WERI-Rb-1 (cell line): ENCODE measurements around the gene FOXP4.

Experiments used
- DNase-seq: peaks from one replicate; pipeline ENCODE4 v3.0.0-alpha.2; 2020
- H3K27ac ChIP-seq: fragments of 250-450 bp; sonication (Bioruptor Pico); 2 replicates; pipeline ENCODE4 v1.5.1; 2020; ENCODE audit warnings: mild to moderate bottlenecking, moderate library complexity
- H3K27me3 ChIP-seq: fragments of 250-450 bp; sonication (Bioruptor Pico); 2 replicates; pipeline ENCODE4 v1.5.1; 2021; ENCODE audit warnings: mild to moderate bottlenecking, low read depth, moderate library complexity; ENCODE audit not compliant: insufficient read depth, severe bottlenecking
- H3K36me3 ChIP-seq: fragments of 250-450 bp; sonication (Bioruptor Pico); 2 replicates; pipeline ENCODE4 v1.5.1; 2020; ENCODE audit warnings: mild to moderate bottlenecking, moderate library complexity
- H3K4me3 ChIP-seq: 2 replicates; pipeline ENCODE4 v1.5.1; 2011; ENCODE audit warnings: low read depth, mild to moderate bottlenecking, control low read depth, low read length
- H3K9me3 ChIP-seq: fragments of 250-450 bp; sonication (Bioruptor Pico); 2 replicates; pipeline ENCODE4 v1.5.1; 2021; ENCODE audit warnings: mild to moderate bottlenecking, moderate library complexity; ENCODE audit not compliant: severe bottlenecking
- CTCF ChIP-seq: IDR thresholded peaks from 2 replicates; pipeline ENCODE4 v1.5.1; 2011; ENCODE audit warnings: low read depth, mild to moderate bottlenecking, control low read depth, inconsistent platforms, low read length

The FOXP4 gene

GRCh38 chr6:41599852-41600445 lies 53.8 kb downstream of the FOXP4 start:
- H3K9me3 ChIP-seq: no peaks in the 10 kb centered on the region
- no peak overlapping the region for H3K27ac ChIP-seq
- TF ChIP-seq CTCF: no peak
- peaks cover 33% of the 10 kb centered on the region for H3K36me3 ChIP-seq
- no peak overlapping the region for H3K4me3 ChIP-seq
- no peaks in the 10 kb centered on the region for H3K27me3 ChIP-seq
- no peak for DNase-seq

- Histone ChIP-seq H3K27ac (no peak overlapping the region), H3K9me3 (no peaks in the 10 kb centered on the region), H3K4me3 (no peak overlapping the region), H3K36me3 (peaks cover 28% of the 10 kb centered on the region), H3K27me3 (no peaks in the 10 kb centered on the region)
- no peak for TF ChIP-seq CTCF
- DNase-seq: no peak
These were observed 54.5 kb downstream of the FOXP4 start for GRCh38 chr6:41600499-41601247.

- no peak for TF ChIP-seq CTCF
- no peaks in the 10 kb centered on the region for H3K27me3 ChIP-seq
- no peak for DNase-seq
These were observed 55.0 kb downstream of the FOXP4 start for GRCh38 chr6:41601248-41601549.

GRCh38 chr6:41602422-41602743 lies 56.2 kb downstream of the FOXP4 start:
- Histone ChIP-seq H3K4me3 (no peak overlapping the region), H3K27ac (peak overlapping the region; percentile 43), H3K36me3 (peaks cover 13% of the 10 kb centered on the region), H3K27me3 (no peaks in the 10 kb centered on the region), H3K9me3 (no peaks in the 10 kb centered on the region)
- DNase-seq: no peak
- TF ChIP-seq CTCF: no peak

More at GRCh38 chr6:41601248-41601549, 55.0 kb downstream of the FOXP4 start:
- Histone ChIP-seq H3K9me3 (no peaks in the 10 kb centered on the region), H3K27ac (no peak overlapping the region), H3K4me3 (no peak overlapping the region), H3K36me3 (peaks cover 23% of the 10 kb centered on the region)

- no peaks in the 10 kb centered on the region for H3K27me3 ChIP-seq
- peak; percentile 97 for DNase-seq
- H3K36me3 ChIP-seq: peaks cover 11% of the 10 kb centered on the region
- peak overlapping the region; percentile 26 for H3K4me3 ChIP-seq
- TF ChIP-seq CTCF: peak; percentile 96
- no peaks in the 10 kb centered on the region for H3K9me3 ChIP-seq
- H3K27ac ChIP-seq: peak overlapping the region; percentile 43
These were observed 56.9 kb downstream of the FOXP4 start for GRCh38 chr6:41602864-41603608.
